HepG2 (cell line): Measurements from ENCODE around the gene FANCG. TPM values are rescaled to one million over a fixed set of nuclear protein-coding genes. Genes with fewer than 3 reads are reported as not detected.

Source experiments
- HMGA1 ChIP-seq: sonication (generic); formaldehyde crosslinking; conservative IDR thresholded peaks from 2 replicates; pipeline ENCODE4 v1.4.0; 2020; ENCODE audit warnings: missing genetic modification reagents
- MAFG ChIP-seq: sonication (generic); formaldehyde crosslinking; IDR thresholded peaks from 2 replicates; pipeline ENCODE4 v1.5.1; 2020; ENCODE audit warnings: mild to moderate bottlenecking, missing genetic modification reagents
- MIER2 ChIP-seq: IDR thresholded peaks from 2 replicates; pipeline ENCODE4 v1.6.1; 2016; ENCODE audit warnings: missing biosample characterization, missing genetic modification reagents
- MNT ChIP-seq: fragments of 450-650 bp; IDR thresholded peaks from 2 replicates; pipeline ENCODE4 v1.6.1; 2016
- NFIB ChIP-seq: sonication (generic); formaldehyde crosslinking; IDR thresholded peaks from 2 replicates; pipeline ENCODE4 v1.9.0; 2021; ENCODE audit warnings: missing genetic modification reagents, mild to moderate bottlenecking, borderline replicate concordance
- SIN3A ChIP-seq: IDR thresholded peaks from 2 replicates; pipeline ENCODE4 v1.6.1; 2011; ENCODE audit warnings: low read depth, mild to moderate bottlenecking, control low read depth, low read length, borderline replicate concordance
- SKI ChIP-seq: fragments of 450-650 bp; IDR thresholded peaks from one replicate; pipeline ENCODE4 v1.6.1; 2018; ENCODE audit warnings: mild to moderate bottlenecking; ENCODE audit not compliant: partially characterized antibody
- TARDBP ChIP-seq: sonication (generic); formaldehyde crosslinking; IDR thresholded peaks from 2 replicates; pipeline ENCODE4 v1.8.0; 2022; ENCODE audit warnings: mild to moderate bottlenecking, missing genetic modification reagents
- THAP9 ChIP-seq: sonication (generic); formaldehyde crosslinking; IDR thresholded peaks from 2 replicates; pipeline ENCODE4; 2020; ENCODE audit warnings: missing genetic modification reagents, mild to moderate bottlenecking, borderline replicate concordance
- ZBTB33 ChIP-seq: sonication (generic); formaldehyde crosslinking; IDR thresholded peaks from 2 replicates; pipeline ENCODE4 v1.4.0; 2020; ENCODE audit warnings: missing genetic modification reagents
- ZMYM2 ChIP-seq: sonication (generic); formaldehyde crosslinking; IDR thresholded peaks from 2 replicates; pipeline ENCODE4 v1.8.0; 2022; ENCODE audit warnings: mild to moderate bottlenecking, missing genetic modification reagents
- ZNF101 ChIP-seq: sonication (generic); formaldehyde crosslinking; IDR thresholded peaks from 2 replicates; pipeline ENCODE4 v1.4.0; 2020; ENCODE audit warnings: mild to moderate bottlenecking, low read depth, missing genetic modification reagents, borderline replicate concordance
- ZNF331 ChIP-seq: sonication (generic); formaldehyde crosslinking; IDR thresholded peaks from 2 replicates; pipeline ENCODE4 v1.4.0; 2020; ENCODE audit warnings: missing genetic modification reagents
- ZNF431 ChIP-seq: sonication (generic); formaldehyde crosslinking; IDR thresholded peaks from 2 replicates; pipeline ENCODE4 v1.9.0; 2022; ENCODE audit warnings: missing genetic modification reagents, low read depth, mild to moderate bottlenecking, borderline replicate concordance
- ZNF441 ChIP-seq: sonication (generic); formaldehyde crosslinking; IDR thresholded peaks from 2 replicates; pipeline ENCODE4 v1.7.0; 2021; ENCODE audit warnings: missing genetic modification reagents, borderline replicate concordance
- ZNF543 ChIP-seq: sonication (generic); formaldehyde crosslinking; IDR thresholded peaks from 2 replicates; pipeline ENCODE4 v1.4.0; 2020; ENCODE audit warnings: mild to moderate bottlenecking, missing genetic modification reagents
- ZSCAN29 ChIP-seq: sonication (generic); formaldehyde crosslinking; conservative IDR thresholded peaks from 2 replicates; pipeline ENCODE4 v1.4.0; 2020; ENCODE audit warnings: mild to moderate bottlenecking, missing genetic modification reagents
- polyA plus RNA-seq, 8 experiments: library from polyadenylated mRNA; depleted of rRNA in 3 of 8; stranded (reverse) in 7 of 8; unstranded in 1 of 8; fragments of >200 nt; fragmentation: Illumina TruSeq in 4 of 8; extraction: Trizol in 4 of 8; gene quantifications; 2 replicates each; pipeline versions ENCODE4 v1.2.1 to v1.2.3, GENCODE V29; 2011 to 2016; ENCODE audit warnings: low read depth in 4 of 8, missing spikeins in 1 of 8, mixed read lengths in 1 of 8; ENCODE audit not compliant: insufficient read depth in 1 of 8
- total RNA-seq, 5 experiments: library from RNA; depleted of rRNA; stranded (reverse); fragments of >200 nt; fragmentation: Illumina TruSeq; extraction: Trizol; gene quantifications; 2 replicates each; pipeline ENCODE4 v1.2.3, GENCODE V29; 2016; ENCODE audit warnings: low read depth in 1 of 5
- TF ChIP-seq, protein P1 (sequence below): sonication (generic); formaldehyde crosslinking; IDR thresholded peaks from 2 replicates; pipeline ENCODE4 v1.5.1; 2020; ENCODE audit warnings: missing genetic modification reagents, mild to moderate bottlenecking, borderline replicate concordance
- TF ChIP-seq, protein P2 (sequence below): sonication (generic); formaldehyde crosslinking; IDR thresholded peaks from 2 replicates; pipeline ENCODE4 v1.4.0; 2020; ENCODE audit warnings: mild to moderate bottlenecking, low read depth, missing genetic modification reagents

Gene FANCG
- total and polyA plus RNA-seq, 2 of the 13 experiments (the other 11 are each of a cell fraction or from before 2014, with no cell fraction given) = 14.4 to 45.1 TPM

DNA sequence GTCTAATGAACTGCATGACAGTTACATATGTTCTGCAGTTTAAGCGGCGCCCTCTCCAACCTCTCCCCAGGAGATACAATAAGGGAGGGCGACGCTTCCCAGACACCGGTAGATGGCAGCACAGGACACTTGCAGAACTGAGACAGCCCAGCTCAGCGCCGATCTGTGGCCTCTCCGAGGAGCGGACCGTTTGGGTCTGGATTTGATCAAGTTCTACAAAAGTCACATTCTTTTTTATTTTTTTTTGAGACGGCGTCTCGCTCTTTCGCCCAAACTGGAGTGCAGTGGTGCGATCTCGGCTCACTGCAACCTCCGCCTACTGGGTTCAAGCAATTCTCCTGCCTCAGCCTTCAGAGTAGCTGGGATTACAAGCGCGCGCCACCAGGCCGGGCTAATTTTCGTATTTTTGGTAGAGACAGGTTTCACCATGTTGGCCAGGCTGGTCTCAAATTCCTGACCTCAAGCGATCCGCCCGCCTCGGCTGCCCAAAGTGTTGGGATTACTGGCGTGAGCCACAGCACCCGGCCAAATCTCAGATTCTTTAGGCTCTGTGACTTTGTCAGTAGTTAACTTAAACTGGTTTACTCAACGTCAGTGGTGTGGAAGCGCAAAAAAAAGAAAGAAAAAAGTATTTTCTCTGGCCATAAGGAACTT lies 37.3 kb upstream of the FANCG start (continued):
- 0 out of 2 replicates have a peak, but pooled peaks have one; percentile 9 for TF ChIP-seq ZNF331 (CRISPR knock-in tag)
- TF ChIP-seq NFIB (CRISPR knock-in tag) = no peak
- TF ChIP-seq ZNF441 = 0 out of 2 replicates have a peak, but pooled peaks have one; percentile 18
- 0 out of 2 replicates have a peak, but pooled peaks have one; percentile 30 for TF ChIP-seq MIER2 (CRISPR knock-in tag)
- peak; percentile 58; the same call in 1 of the 2 replicates for TF ChIP-seq ZNF543 (CRISPR knock-in tag)
- peak; percentile 17 for TF ChIP-seq SKI
- TF ChIP-seq ZNF431 = no peak
- no peak for TF ChIP-seq THAP9 (CRISPR knock-in tag)
- TF ChIP-seq MNT = no peak
- TF ChIP-seq ZNF101 (CRISPR knock-in tag) = 0 out of 2 replicates have a peak, but pooled peaks have one; percentile 27
- 0 out of 2 replicates have a peak, but pooled peaks have one; percentile 15 for TF ChIP-seq ZBTB33 (CRISPR knock-in tag)
- TF ChIP-seq, protein P1, sequence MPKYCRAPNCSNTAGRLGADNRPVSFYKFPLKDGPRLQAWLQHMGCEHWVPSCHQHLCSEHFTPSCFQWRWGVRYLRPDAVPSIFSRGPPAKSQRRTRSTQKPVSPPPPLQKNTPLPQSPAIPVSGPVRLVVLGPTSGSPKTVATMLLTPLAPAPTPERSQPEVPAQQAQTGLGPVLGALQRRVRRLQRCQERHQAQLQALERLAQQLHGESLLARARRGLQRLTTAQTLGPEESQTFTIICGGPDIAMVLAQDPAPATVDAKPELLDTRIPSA (CRISPR knock-in tag) = no peak
- no peak for TF ChIP-seq MAFG (CRISPR knock-in tag)
- TF ChIP-seq SIN3A = peak; percentile 54; the same call in 1 of the 2 replicates
- TF ChIP-seq HMGA1 (CRISPR knock-in tag) = no peak
- peak; percentile 86; the same call in 1 of the 2 replicates for TF ChIP-seq ZSCAN29
- 0 out of 2 replicates have a peak, but pooled peaks have one; percentile 48 for TF ChIP-seq ZMYM2 (CRISPR knock-in tag)
- TF ChIP-seq, protein P2, sequence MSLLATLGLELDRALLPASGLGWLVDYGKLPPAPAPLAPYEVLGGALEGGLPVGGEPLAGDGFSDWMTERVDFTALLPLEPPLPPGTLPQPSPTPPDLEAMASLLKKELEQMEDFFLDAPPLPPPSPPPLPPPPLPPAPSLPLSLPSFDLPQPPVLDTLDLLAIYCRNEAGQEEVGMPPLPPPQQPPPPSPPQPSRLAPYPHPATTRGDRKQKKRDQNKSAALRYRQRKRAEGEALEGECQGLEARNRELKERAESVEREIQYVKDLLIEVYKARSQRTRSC (CRISPR knock-in tag) = 0 out of 2 replicates have a peak, but pooled peaks have one; percentile 71
- 0 out of 2 replicates have a peak, but pooled peaks have one; percentile 25 for TF ChIP-seq TARDBP (CRISPR knock-in tag)
